Ammon's horn (tissue), 1 donor: Measurements from ENCODE around the gene MAMDC2.

ENCODE experiments used
- DNase-seq: peaks from one replicate; pipeline ENCODE4 v3.0.0-alpha.2; 2016; ENCODE audit warnings: low spot score

The MAMDC2 gene

DNA sequence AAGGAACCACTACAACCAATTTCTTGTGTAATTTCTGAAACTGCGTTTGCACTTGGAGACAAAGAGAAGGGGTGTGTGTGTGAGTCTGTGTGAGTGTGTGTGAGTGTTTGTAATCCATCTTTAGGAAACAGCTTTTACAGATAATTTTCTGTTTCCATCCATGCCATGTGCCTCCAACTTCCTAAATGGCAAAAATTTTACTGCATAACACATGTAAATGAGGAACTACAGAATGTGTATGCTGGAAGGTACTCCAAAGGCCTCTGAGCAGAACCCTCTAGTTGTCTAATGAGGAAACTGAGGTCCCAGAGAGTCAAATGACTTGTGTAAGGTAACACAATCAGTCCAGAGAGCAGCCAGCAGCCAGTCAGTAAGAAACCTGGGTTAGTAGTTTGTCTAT, 20.8 kb downstream of the MAMDC2 start:
- no peak for DNase-seq

- DNase-seq = no peak
These were observed 21.9 kb downstream of the MAMDC2 start for GRCh38 chr9:70065572-70065971.

- no peak for DNase-seq
These were observed 22.8 kb downstream of the MAMDC2 start for GRCh38 chr9:70066418-70066817.

DNA sequence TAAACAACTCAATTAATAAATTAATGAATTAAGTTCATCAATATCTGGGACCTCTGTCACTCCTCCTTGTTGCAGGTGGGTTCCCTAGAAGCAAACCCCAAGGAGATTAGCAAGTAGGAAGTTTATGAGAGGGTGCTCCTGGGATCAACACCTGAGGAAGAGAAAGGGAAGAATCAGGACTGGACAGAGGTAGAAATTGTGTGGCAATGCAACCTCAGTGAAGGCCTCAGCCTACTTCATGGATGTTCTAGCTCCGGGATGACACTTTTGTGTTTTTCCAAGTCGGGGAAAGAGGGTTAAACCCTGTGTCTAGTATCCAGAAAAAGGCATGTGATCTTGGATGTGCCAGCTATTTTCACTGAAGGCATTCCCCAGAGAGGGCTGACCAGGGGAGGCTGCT, 23.2 kb downstream of the MAMDC2 start:
- no peak for DNase-seq

GRCh38 chr9:70069704-70070103, 26.1 kb downstream of the MAMDC2 start:
- DNase-seq = no peak

- DNase-seq = no peak
These were observed 29.5 kb downstream of the MAMDC2 start for GRCh38 chr9:70073193-70073592.

- DNase-seq = no peak
These were observed 30.1 kb downstream of the MAMDC2 start for GRCh38 chr9:70073756-70074155.

GRCh38 chr9:70076678-70077077, 33.0 kb downstream of the MAMDC2 start:
- no peak for DNase-seq

DNA sequence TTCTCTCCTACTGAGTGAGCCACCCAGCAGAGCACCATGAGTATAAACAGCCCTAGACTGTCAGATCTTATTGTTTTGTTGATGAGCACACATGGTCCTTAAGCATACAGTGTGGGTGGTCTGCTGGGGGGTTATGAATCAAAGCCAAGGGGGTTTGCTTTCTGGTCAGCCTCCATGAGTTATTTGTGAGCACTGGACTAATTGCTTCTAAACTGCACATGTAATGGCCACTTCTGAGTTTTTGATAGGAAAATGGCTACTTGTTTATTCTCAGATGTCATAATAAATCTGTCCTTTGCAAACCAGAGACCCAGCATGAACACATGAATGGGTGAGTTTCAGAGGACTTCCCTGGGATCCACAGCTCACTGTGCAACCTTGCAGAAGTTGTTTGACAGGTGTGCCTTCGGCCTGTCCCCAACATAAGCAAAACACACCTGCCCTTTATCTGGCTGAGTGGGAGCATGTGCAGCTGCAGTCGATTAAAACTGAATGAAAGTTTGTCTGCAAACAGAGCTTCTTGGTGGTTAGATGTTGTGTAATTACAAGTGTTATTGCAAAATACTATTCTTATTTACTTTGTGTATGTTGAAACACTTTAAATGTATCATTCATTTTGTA, 35.9 kb downstream of the MAMDC2 start:
- DNase-seq = no peak

- DNase-seq = peak; percentile 74
These were observed 37.0 kb downstream of the MAMDC2 start for GRCh38 chr9:70080481-70081119.

GRCh38 chr9:70081120-70081495, 37.5 kb downstream of the MAMDC2 start:
- DNase-seq = no peak

- no peak for DNase-seq
These were observed 39.8 kb downstream of the MAMDC2 start for GRCh38 chr9:70083429-70083828.

- no peak for DNase-seq
These were observed 41.6 kb downstream of the MAMDC2 start for GRCh38 chr9:70085241-70085640.

DNA sequence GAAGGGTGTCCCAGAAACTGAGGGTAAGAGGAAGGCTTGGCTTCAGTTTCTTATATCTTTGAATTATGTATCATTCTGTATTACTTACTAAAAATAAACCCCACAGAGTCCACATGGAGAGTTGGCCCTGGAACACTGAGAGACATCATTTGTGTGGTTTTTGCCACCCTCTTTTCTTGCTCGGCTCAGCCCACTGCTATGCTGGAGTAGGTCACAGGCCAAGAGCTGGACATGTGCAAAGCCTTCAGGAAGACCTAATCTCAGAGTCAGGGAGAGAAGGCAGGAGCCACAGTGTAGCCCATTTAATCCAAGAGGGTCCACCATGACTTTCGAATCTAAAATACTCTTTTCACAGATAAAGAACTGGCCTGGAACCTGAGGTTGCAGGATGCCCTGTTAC, 47.5 kb downstream of the MAMDC2 start:
- no peak for DNase-seq

DNA sequence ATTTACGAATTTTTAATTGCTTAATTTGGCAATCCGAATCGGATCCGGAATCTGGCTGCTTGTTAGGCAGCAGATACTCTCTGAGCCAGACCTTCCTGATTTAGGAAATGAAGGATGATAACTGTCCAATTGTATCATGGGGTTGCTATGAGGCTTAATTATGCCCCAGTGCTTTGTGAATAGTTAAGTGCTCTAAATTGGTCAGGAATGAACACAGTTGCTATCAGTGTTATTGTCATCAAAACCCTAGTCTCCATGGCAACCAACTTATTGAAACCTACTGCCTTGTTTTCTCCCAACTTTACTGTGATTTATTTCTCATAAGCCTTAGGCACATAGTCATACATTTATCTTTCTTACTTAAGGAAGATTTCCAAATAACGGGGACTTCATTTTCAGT, 47.9 kb downstream of the MAMDC2 start:
- no peak for DNase-seq

GRCh38 chr9:70092190-70092589, 48.5 kb downstream of the MAMDC2 start:
- no peak for DNase-seq

DNA sequence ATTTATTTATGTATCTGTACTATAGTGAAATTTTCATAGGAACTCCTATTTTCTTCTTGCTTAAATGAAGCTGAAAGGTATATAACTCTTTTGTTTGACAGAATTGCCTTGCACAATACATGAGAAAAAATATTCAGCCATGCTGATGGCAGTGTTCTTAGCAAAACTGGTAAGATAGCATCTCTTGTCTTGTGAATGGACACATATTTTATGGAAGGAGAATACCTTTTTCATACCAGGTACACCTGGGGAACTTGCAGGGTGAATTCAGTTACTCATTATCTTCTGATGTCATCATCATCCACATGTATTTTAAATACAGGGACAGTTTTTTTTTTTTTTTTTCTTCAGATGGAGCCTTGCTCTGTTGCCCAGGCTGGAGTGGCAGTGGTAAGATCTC, 49.4 kb downstream of the MAMDC2 start:
- no peak for DNase-seq

DNA sequence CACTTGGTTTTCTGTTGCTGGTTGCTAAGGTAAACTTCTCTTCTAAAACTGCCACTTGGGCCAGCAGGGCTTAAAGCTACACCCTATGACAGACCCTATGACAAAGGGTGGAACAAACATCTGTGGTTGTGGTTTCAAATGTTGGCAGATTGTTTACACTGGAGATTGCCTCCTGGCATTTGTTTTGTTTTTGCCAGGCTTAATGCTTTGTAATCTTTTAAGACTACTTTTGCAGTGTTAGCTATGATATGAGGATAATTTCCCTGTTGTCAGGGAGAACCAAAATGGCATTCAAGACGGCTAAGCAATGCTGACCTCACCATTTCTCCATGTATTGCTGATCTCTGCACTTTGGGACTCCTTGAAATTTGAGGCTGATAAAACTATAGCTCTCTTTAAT, 50.3 kb downstream of the MAMDC2 start:
- no peak for DNase-seq

- no peak for DNase-seq
These were observed 51.1 kb downstream of the MAMDC2 start for GRCh38 chr9:70094747-70095146.

GRCh38 chr9:70097187-70097586, 53.5 kb downstream of the MAMDC2 start:
- DNase-seq = no peak

DNA sequence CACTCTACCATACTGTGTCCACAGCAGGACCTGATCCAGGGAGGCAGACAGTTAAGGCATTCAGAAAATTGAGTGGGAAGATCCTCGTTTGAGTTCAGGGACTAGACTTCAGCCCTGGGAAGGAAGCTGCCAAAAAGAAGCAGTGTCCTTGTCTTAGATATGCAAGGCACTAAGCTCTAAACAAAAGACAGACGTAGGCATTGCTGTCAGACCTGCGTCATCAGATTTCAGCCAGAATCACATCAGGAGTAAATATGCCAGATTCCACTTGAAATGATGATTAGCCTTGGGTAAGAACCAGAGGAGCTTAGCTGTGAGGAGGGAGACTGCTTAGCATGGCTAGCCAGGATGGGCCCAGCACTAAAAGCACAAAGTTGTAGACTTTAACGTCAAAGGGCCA, 56.7 kb downstream of the MAMDC2 start:
- DNase-seq = no peak

DNA sequence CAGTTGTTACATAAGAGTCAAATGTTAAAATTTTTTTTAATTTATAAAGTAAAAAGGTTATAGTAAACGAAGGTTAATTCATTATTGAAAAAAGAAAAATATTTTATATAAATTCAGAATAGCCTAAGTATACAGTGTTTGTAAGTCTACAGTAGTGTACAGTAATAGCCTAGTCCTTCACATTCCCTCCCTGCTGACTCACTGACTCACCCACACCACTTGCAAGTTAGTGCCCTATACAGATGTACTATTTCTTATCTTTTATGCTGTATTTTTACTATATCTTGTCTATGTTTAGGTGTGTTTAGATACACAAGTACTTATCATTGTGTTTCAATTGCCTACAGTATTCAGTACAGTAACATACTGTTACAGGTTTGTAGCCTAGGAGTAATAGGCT, 57.6 kb downstream of the MAMDC2 start:
- no peak for DNase-seq

DNA sequence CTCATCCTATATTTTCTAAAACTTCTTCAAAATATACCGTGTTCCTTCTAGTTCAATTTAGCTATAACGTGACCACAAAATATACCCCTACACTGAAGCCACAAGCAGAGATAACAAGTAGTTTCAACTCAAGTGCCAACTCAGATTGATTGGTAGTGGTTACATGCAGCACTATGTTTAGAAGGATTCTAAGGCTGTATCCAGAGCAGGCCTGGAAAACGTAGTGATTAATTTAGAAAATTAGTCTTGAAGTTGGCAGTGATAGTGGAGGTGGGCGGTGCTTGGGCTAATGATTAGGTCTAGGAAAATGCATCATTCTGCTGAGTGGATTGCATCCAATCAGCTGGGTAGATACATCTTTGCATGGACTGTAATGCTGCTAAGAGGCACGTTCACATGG, 61.5 kb downstream of the MAMDC2 start:
- no peak for DNase-seq

GRCh38 chr9:70106571-70106970, 62.9 kb downstream of the MAMDC2 start:
- DNase-seq = no peak
